Right lobe of liver (tissue), 6 donors: Measurements from ENCODE around the gene LDLRAD4. TPM values are rescaled to one million over a fixed set of nuclear protein-coding genes. Genes with fewer than 3 reads are reported as not detected.

Source experiments
- ATAC-seq, 4 donors: fragments of 200-7000 bp; cut with Tn5 transposase; one replicate each; pipeline ENCODE4 v1.9.1; 2020; ENCODE audit warnings: mild to moderate bottlenecking in 4 of 4, moderate library complexity in 4 of 4
- DNase-seq, 3 donors: peaks; one replicate each; pipeline ENCODE4 v3.0.0-alpha.2; 2020
- H3K27ac ChIP-seq, 3 donors: fragments of 200-600 bp; one replicate each; pipeline ENCODE4 v1.8.0; 2022
- H3K27me3 ChIP-seq, 2 donors: fragments of 200-600 bp; one replicate each; pipeline ENCODE4 v1.8.0; 2022
- H3K36me3 ChIP-seq, 4 donors: fragments of 200-600 bp; sonication (generic) in 1 of 4; one replicate each; pipeline versions ENCODE4 v1.5.1 to v1.8.0; 2017 to 2022; ENCODE audit warnings: control low read depth in 1 of 4
- H3K4me1 ChIP-seq, 4 donors: fragments of 200-600 bp; sonication (generic) in 1 of 4; one replicate each; pipeline versions ENCODE4 v1.5.1 to v1.8.0; 2017 to 2022; ENCODE audit warnings: control low read depth in 1 of 4
- H3K4me3 ChIP-seq, 3 donors: fragments of 200-600 bp; one replicate each; pipeline ENCODE4 v1.8.0; 2022
- H3K9me3 ChIP-seq, 4 donors: fragments of 200-600 bp; sonication (generic) in 1 of 4; one replicate each; pipeline versions ENCODE4 v1.5.1 to v1.8.0; 2017 to 2022; ENCODE audit warnings: control low read depth in 1 of 4
- POLR2A ChIP-seq: fragments of 450-650 bp; IDR thresholded peaks from one replicate; pipeline ENCODE4 v1.6.1; 2017; ENCODE audit warnings: antibody characterized with exemption, mild to moderate bottlenecking
- WGBS: methylation state at CpG from one replicate; pipeline ENCODE4 v1.1.6; 2018; ENCODE audit warnings: low coverage, low lambda C conversion rate; ENCODE audit not compliant: insufficient coverage; ENCODE audit errors: missing lambda C conversion rate; 5-methylcytosine and 5-hydroxymethylcytosine counted together
- intact Hi-C, 2 donors: fragments of 100-400 bp; cut with DNase I; formaldehyde crosslinking; loops; one replicate each; pipeline versions ENCODE4 v1.11.2 to v1.14.1; 2022
- total RNA-seq, 6 experiments: library from RNA; depleted of rRNA in 2 of 6; stranded (reverse); fragments of >200 nt in 2 of 6; fragmentation: NEBNext Ultra II Directional in 3 of 6; extraction: Animal tissue kit (Norgen Biotek cat#: 25700) in 3 of 6; gene quantifications; one replicate each; pipeline versions ENCODE4 v1.1.0 to v1.2.4, GENCODE V29; 2016 to 2023
- TF ChIP-seq, protein P1 (sequence below), 4 donors: fragments of 200-600 bp in 3 of 4; fragments of 450-650 bp in 1 of 4; IDR thresholded peaks; one replicate each; pipeline versions ENCODE4 v1.5.1 to v1.8.0; 2016 to 2022; ENCODE audit warnings: antibody characterized with exemption in 4 of 4, mild to moderate bottlenecking in 2 of 4
- donor health status: DM: no; HTN: yes; CAD: no.
- donor health status: DM: no; HTN: no; CAD: no.
- donor health status: DM: no; HTN: no; CAD: no.
- donor health status: DM: no; HTN: yes; CAD: no.
- donor health status: DM: no; HTN: yes; CAD: no.

The LDLRAD4 gene
- total RNA-seq, 6 experiments from 2014 or later: 10.6 to 66.4 (median 18.7) TPM

DNA sequence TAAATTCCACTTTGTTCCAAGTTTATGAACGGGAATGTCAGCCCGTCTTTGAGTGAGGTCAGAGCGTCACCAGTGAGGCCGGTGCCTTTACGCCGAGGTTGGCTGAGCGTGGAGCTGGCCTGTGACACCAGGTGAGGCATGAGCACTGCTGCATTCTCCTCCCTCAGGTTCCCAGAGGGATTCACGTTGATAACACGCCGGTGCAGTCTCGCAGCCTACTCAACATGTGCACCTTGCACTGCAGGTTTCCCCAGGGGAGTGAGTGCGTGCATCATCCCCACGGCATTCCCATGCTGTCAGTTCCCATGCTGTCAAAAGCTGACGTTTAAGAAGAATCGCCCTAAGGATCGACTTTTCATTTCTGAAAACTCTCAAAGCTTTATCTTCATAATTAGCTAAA, 213.3 kb downstream of the LDLRAD4 start:
- TF ChIP-seq, protein P1, sequence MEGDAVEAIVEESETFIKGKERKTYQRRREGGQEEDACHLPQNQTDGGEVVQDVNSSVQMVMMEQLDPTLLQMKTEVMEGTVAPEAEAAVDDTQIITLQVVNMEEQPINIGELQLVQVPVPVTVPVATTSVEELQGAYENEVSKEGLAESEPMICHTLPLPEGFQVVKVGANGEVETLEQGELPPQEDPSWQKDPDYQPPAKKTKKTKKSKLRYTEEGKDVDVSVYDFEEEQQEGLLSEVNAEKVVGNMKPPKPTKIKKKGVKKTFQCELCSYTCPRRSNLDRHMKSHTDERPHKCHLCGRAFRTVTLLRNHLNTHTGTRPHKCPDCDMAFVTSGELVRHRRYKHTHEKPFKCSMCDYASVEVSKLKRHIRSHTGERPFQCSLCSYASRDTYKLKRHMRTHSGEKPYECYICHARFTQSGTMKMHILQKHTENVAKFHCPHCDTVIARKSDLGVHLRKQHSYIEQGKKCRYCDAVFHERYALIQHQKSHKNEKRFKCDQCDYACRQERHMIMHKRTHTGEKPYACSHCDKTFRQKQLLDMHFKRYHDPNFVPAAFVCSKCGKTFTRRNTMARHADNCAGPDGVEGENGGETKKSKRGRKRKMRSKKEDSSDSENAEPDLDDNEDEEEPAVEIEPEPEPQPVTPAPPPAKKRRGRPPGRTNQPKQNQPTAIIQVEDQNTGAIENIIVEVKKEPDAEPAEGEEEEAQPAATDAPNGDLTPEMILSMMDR (IDR thresholded peaks at IDR 0.05): no peak
- TF ChIP-seq POLR2A: no peak
- Histone ChIP-seq H3K4me1 (peaks cover 0 to 34% (median 14%) of the 10 kb centered on the region in 4 donors), H3K4me3 (no peak overlapping the region), H3K27me3 (no peaks in the 10 kb centered on the region), H3K27ac (no peak overlapping the region), H3K9me3 (no peaks in the 10 kb centered on the region), H3K36me3 (no peaks in the 10 kb centered on the region)
- intact Hi-C loops: no loop called here
- 96% methylated on average over 15 of the region's 16 CpGs for WGBS
- no peak for ATAC-seq
- DNase-seq: no peak

DNA sequence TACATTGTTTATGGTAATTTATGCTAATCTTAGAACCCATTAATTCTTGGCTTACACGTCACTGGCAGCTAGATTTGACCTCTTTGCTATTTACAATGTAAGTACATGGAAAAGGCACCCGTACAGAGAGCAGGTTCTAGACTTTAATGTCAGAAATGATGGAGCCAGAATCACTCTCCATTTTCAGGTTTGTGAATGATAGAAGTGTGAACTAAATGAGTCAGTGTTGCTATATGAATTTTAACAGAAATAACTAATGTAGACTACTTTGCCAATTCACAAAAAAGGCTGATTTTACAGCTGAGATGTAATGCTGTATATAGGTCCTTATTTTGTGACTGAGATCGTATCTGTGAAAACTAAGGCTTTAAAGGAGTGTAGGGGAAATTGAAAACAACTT, 214.6 kb downstream of the LDLRAD4 start:
- intact Hi-C loops: no loop called here
- H3K27me3 ChIP-seq: no peaks in the 10 kb centered on the region

DNA sequence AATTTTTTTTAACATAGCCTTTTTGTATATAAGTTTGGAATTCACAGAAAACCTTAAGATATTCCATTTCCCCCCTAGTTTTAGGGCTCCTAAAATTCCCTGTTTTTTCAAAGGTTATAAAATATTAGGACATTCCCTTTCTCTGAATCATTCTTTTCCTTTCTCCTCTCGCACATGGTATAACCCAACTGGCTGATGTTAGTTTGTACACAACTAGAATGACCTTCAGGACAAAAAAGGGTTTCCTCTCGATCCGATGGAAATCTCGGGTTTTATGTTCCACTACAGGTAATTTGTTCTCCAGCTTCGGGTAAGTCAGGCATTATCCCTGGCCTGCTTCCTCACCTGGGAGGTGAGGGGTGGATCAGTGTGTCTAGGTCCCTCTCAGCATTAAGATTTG, 215.1 kb downstream of the LDLRAD4 start:
- Histone ChIP-seq H3K4me1 (peaks cover 0 to 42% (median 18%) of the 10 kb centered on the region in 4 donors), H3K27ac (peak overlapping the region in 1 of 3 donors; percentile 63), H3K4me3 (no peak overlapping the region), H3K36me3 (no peaks in the 10 kb centered on the region), H3K9me3 (no peaks in the 10 kb centered on the region), H3K27me3 (no peaks in the 10 kb centered on the region)
- WGBS: 55% methylated on average over 5 of the region's 5 CpGs
- ATAC-seq: peak in 1 of 4 donors; percentile 42
- intact Hi-C loops: no loop called here
- DNase-seq: no peak
- TF ChIP-seq, protein P1 (IDR thresholded peaks at IDR 0.05): no peak
- no peak for TF ChIP-seq POLR2A

More for the DNA sequence above, 214.6 kb downstream of the LDLRAD4 start:
- no peak for DNase-seq
- Histone ChIP-seq H3K9me3 (no peaks in the 10 kb centered on the region), H3K36me3 (no peaks in the 10 kb centered on the region), H3K4me1 (peaks cover 0 to 40% (median 15%) of the 10 kb centered on the region in 4 donors), H3K27ac (peak overlapping the region in 1 of 3 donors; percentile 63), H3K4me3 (no peak overlapping the region)
- TF ChIP-seq, protein P1 (IDR thresholded peaks at IDR 0.05): no peak
- TF ChIP-seq POLR2A: no peak
- no peak for ATAC-seq
- WGBS: 63% methylated on average over 3 of the region's 3 CpGs

DNA sequence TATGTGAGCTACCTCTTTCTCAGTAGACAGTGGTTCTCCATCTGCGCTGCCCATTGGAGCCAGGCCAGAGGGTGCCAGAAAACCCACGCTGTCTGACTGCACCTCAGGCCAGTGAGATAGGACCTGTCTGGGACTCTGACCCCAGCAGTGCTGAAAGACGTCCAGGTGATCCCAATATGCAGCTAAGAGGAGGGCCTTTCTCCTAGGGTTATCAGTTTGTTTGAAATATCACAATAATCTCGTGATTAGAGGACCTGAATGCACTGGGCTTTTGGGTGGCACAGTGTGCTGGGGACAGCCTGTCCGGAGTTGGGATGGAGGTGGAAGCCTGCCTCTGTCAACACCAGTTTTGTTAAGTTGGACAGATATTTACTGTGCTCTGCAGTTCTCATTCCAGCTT, 216.3 kb downstream of the LDLRAD4 start:
- Histone ChIP-seq H3K27ac (peak overlapping the region in 2 of 3 donors; percentile 56 to 86), H3K27me3 (no peaks in the 10 kb centered on the region), H3K9me3 (no peaks in the 10 kb centered on the region), H3K36me3 (no peaks in the 10 kb centered on the region), H3K4me1 (peaks cover 0 to 50% (median 20%) of the 10 kb centered on the region in 4 donors), H3K4me3 (no peak overlapping the region)
- TF ChIP-seq, protein P1 (IDR thresholded peaks at IDR 0.05): no peak
- no peak for TF ChIP-seq POLR2A
- 39% methylated on average over 4 of the region's 5 CpGs for WGBS
- peak; percentile 82 to 95 (median 90) for DNase-seq
- peak; percentile 89 to 95 (median 94) for ATAC-seq
- intact Hi-C loops: no loop called here
